Measurements from ENCODE around the gene GPR146. TPM values are rescaled to one million over a fixed set of nuclear protein-coding genes. Genes with fewer than 3 reads are reported as not detected.

The GPR146 gene
- total and polyA plus RNA-seq, 2 of the 13 experiments (the other 11 are each of a cell fraction or from before 2014, with no cell fraction given): 2.0 to 15.9 TPM

GRCh38 chr7:1044189-1045068 is at the start of gene GPR146 (continued):
- no peak for TF ChIP-seq MXD3 (CRISPR knock-in tag; IDR thresholded peaks at IDR 0.05)
- no peak for TF ChIP-seq MBD4 (IDR thresholded peaks at IDR 0.05; ENCODE audit: borderline replicate concordance, low read length)
- no peak for TF ChIP-seq ZFP91 (CRISPR knock-in tag; IDR thresholded peaks at IDR 0.05; ENCODE audit: borderline replicate concordance)
- TF ChIP-seq POLR2A (IDR thresholded peaks at IDR 0.05; ENCODE audit: insufficient read depth in 1 of 2, low read depth in 2 of 2, low read length in 2 of 2): peak; percentile 35 to 63; a peak in 2 of 4 replicates
- no peak for TF ChIP-seq ZNF7 (CRISPR knock-in tag; IDR thresholded peaks at IDR 0.05)
- 0 out of 2 replicates have a peak, but pooled peaks have one; percentile 30 for TF ChIP-seq KDM5A (IDR thresholded peaks at IDR 0.05; ENCODE audit: borderline replicate concordance, low read length)
- TF ChIP-seq ZNF350 (CRISPR knock-in tag; IDR thresholded peaks at IDR 0.05; ENCODE audit: borderline replicate concordance, low read depth): no peak
- no peak for TF ChIP-seq ZKSCAN8 (CRISPR knock-in tag; IDR thresholded peaks at IDR 0.05; ENCODE audit: borderline replicate concordance)
- peak; percentile 19; the same call in 1 of the 2 replicates for TF ChIP-seq FOSL2 (CRISPR knock-in tag; IDR thresholded peaks at IDR 0.05)
- TF ChIP-seq GPN1 (CRISPR knock-in tag; IDR thresholded peaks at IDR 0.05; ENCODE audit: borderline replicate concordance): no peak
- TF ChIP-seq ZNF414 (CRISPR knock-in tag; IDR thresholded peaks at IDR 0.05): 0 out of 2 replicates have a peak, but pooled peaks have one; percentile 24
- peak; percentile 22 to 79; a peak in 3 of 4 replicates for TF ChIP-seq HMGXB4 (CRISPR knock-in tag; IDR thresholded peaks at IDR 0.05; ENCODE audit: borderline replicate concordance in 1 of 2, low read depth in 1 of 2)
- no peak for TF ChIP-seq RELA (CRISPR knock-in tag; IDR thresholded peaks at IDR 0.05)
- TF ChIP-seq ATAD3A (CRISPR knock-in tag; IDR thresholded peaks at IDR 0.05): no peak
- TF ChIP-seq ZNF547 (CRISPR knock-in tag; IDR thresholded peaks at IDR 0.05): no peak; the same call in 1 of the 2 replicates
- no peak for TF ChIP-seq DR1 (CRISPR knock-in tag; IDR thresholded peaks at IDR 0.05)
- no peak for TF ChIP-seq BRD4 (CRISPR knock-in tag; IDR thresholded peaks at IDR 0.05)
- peak; percentile 32; the same call in 1 of the 2 replicates for TF ChIP-seq ZFAT (CRISPR knock-in tag; conservative IDR thresholded peaks at IDR 0.05)
- no peak for TF ChIP-seq CCAR2 (optimal IDR thresholded peaks at IDR 0.05; ENCODE audit: low read depth, low read length)
- TF ChIP-seq ATRX (CRISPR knock-in tag; IDR thresholded peaks at IDR 0.05; ENCODE audit: borderline replicate concordance): no peak
- TF ChIP-seq HDAC2 (CRISPR knock-in tag; IDR thresholded peaks at IDR 0.05): no peak
- no peak; the same call in 1 of the 2 replicates for TF ChIP-seq THAP11 (CRISPR knock-in tag; IDR thresholded peaks at IDR 0.05)
- no peak for TF ChIP-seq ZNF749 (CRISPR knock-in tag; IDR thresholded peaks at IDR 0.05; ENCODE audit: borderline replicate concordance)
- TF ChIP-seq RXRB (CRISPR knock-in tag; IDR thresholded peaks at IDR 0.05; ENCODE audit: borderline replicate concordance): no peak
- peak; percentile 67; the same call in 1 of the 2 replicates for TF ChIP-seq ZNF274 (CRISPR knock-in tag; IDR thresholded peaks at IDR 0.05)

Data from HepG2 (cell line).